ENCODE data around the gene MDN1. TPM values are rescaled to one million over a fixed set of nuclear protein-coding genes. Genes with fewer than 3 reads are reported as not detected.

Gene MDN1
- total and polyA plus RNA-seq, 2 of the 8 experiments (the other 6 are each of a cell fraction or from before 2014, with no cell fraction given) = 53.5 to 179 TPM

GRCh38 chr6:89680150-89680549, 139.4 kb downstream of the MDN1 start:
- ChIA-PET CTCF (ENCODE audit: partially characterized antibody) (interaction anchor here (0.7 kb wide), 1 partner anchor 24 kb away, joined by 3 read pairs; no protein-coding TSS in a partner anchor), POLR2A (ENCODE audit: partially characterized antibody) (interaction anchor here (0.8 to 1.6 kb wide), 4 partner anchors 10 to 149 kb away, joined by 3 to 5 read pairs (median 4); no protein-coding TSS in a partner anchor)
- Histone ChIP-seq H4K91ac (replicated peaks; ENCODE audit: insufficient read length, low read length) (peak overlapping the region; percentile 29), H3K23ac (ENCODE audit: insufficient read length) (no peak overlapping the region), H2BK5ac (ENCODE audit: low read depth, low read length) (peak overlapping the region; percentile 83; the same call in 1 of the 2 replicates), H4K8ac (ENCODE audit: extremely low read depth, insufficient read depth, low read length) (no peak overlapping the region), H4K5ac (ENCODE audit: insufficient read length, low read depth, low read length) (no peak overlapping the region), H2AFZ (ENCODE audit: low read length) (no peak overlapping the region), H3K9me3 (ENCODE audit: insufficient read depth in 2 of 2, low read depth in 1 of 2, low read length in 1 of 2) (no peaks in the 10 kb centered on the region), H3K14ac (ENCODE audit: insufficient read length) (no peak overlapping the region), H3K23me2 (ENCODE audit: low read depth, low read length) (no peaks in the 10 kb centered on the region), H3K79me1 (ENCODE audit: low read depth, low read length) (peaks cover 2% of the 10 kb centered on the region; the same call in 1 of the 2 replicates), H3K56ac (replicated peaks; ENCODE audit: insufficient read length, low read depth, low read length) (no peak overlapping the region), H3K79me2 (ENCODE audit: control insufficient read depth in 1 of 2, insufficient read depth in 2 of 2, low read length in 2 of 2) (0 out of 4 replicates have a peak, but pooled peaks cover 0 to 4% of the 10 kb centered on the region in 2 experiments), H2BK120ac (replicated peaks; ENCODE audit: low read depth, low read length) (no peak overlapping the region), H2BK20ac (ENCODE audit: low read length) (peak overlapping the region; percentile 72; the same call in 1 of the 2 replicates), H2BK12ac (ENCODE audit: low read depth, low read length) (peak overlapping the region; percentile 20; the same call in 1 of the 2 replicates), H2BK15ac (ENCODE audit: low read length) (no peak overlapping the region), H3K4me3 (ENCODE audit: extremely low read depth in 1 of 4, insufficient read depth in 2 of 4, low read depth in 3 of 4, low read length in 4 of 4) (no peak overlapping the region), H3K36me3 (ENCODE audit: control insufficient read depth in 2 of 4, insufficient read depth in 4 of 4, low read length in 3 of 4) (peaks cover 45 to 93% (median 74%) of the 10 kb centered on the region in 4 experiments), H3K9ac (replicated peaks in 1 of 4; ENCODE audit: extremely low read depth in 1 of 4, low read depth in 3 of 4, low read length in 3 of 4) (no peak overlapping the region; a peak in 1 of 7 replicates), H3K4me2 (ENCODE audit: insufficient read depth in 1 of 2, low read depth in 2 of 2, low read length in 2 of 2) (peak overlapping the region in 1 of 2 experiments; percentile 64; a peak in 1 of 4 replicates), H3K18ac (ENCODE audit: extremely low read depth, low read length) (0 out of 2 replicates have a peak overlapping the region, but pooled peaks have one; percentile 52), H3K4me1 (replicated peaks in 1 of 4; ENCODE audit: control insufficient read depth in 3 of 4, insufficient read depth in 4 of 4, low read length in 3 of 4) (peaks cover 12 to 26% (median 20%) of the 10 kb centered on the region in 4 experiments; a peak in 6 of 7 replicates), H3K4ac (replicated peaks; ENCODE audit: insufficient read length, low read depth, low read length) (no peak overlapping the region), H3K27ac (ENCODE audit: low read depth, low read length) (0 out of 2 replicates have a peak overlapping the region, but pooled peaks have one; percentile 26), H3K27me3 (replicated peaks in 1 of 4; ENCODE audit: control insufficient read depth in 3 of 4, extremely low read depth in 1 of 4, insufficient read depth in 3 of 4, low read length in 3 of 4) (no peaks in the 10 kb centered on the region), H2AK5ac (ENCODE audit: low read depth, low read length) (no peak overlapping the region), H4K20me1 (replicated peaks in 1 of 2; ENCODE audit: control insufficient read depth in 1 of 2, insufficient read depth in 2 of 2, low read length in 2 of 2) (no peaks in the 10 kb centered on the region)
- WGBS, 2 experiments (ENCODE audit: extremely low coverage in 1 of 2, insufficient coverage in 1 of 2, insufficient read length in 1 of 2, insufficient replicate concordance in 2 of 2, low coverage in 1 of 2, low lambda C conversion rate in 2 of 2, missing lambda C conversion rate in 1 of 2) = 81% methylated on average over 2 of the region's 2 CpGs; no CpG with 5 or more reads in 1 of the 2 experiments
- DNase-seq (ENCODE audit: low read depth in 1 of 2, low spot score in 2 of 2) (no peak), FAIRE-seq (no peak)
- TF ChIP-seq, protein P1, sequence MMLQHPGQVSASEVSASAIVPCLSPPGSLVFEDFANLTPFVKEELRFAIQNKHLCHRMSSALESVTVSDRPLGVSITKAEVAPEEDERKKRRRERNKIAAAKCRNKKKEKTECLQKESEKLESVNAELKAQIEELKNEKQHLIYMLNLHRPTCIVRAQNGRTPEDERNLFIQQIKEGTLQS (IDR thresholded peaks at IDR 0.05; ENCODE audit: insufficient read depth, low read depth, low read length) = no peak
- TF ChIP-seq EP300 (IDR thresholded peaks at IDR 0.05; ENCODE audit: borderline replicate concordance in 1 of 2, low read depth in 2 of 2, low read length in 2 of 2) = no peak
